ENCODE measurements around the gene OR1N1. TPM values are rescaled to one million over a fixed set of nuclear protein-coding genes. Genes with fewer than 3 reads are reported as not detected.

Gene OR1N1
- total RNA-seq, 1 experiment from 2014 or later: not detected

DNA sequence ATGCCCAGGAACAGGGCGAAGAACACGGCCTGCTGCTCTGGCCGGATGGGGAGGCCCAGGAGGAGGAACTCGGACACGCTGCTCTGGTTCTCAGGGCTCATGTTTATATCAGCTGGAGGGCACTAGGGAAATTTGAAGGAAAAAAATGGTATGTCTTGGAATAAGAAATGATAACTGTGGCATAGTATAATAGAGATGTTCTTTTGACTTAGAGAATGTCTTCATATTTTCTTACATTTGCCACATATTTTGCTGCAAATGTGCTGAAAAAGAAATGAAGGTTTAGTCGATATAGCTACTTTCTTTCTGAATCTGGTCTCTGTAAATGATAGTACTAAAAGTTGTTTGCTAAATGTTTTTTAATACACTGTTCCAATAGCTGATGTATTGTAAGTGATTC is 49.3 kb downstream of the OR1N1 start, which contains the start of gene OR1J1:
TSS of gene OR1J1 (minus strand) at position 101 of the 400 bp plus-strand sequence. CDS start at position 101, 0 bp downstream.
- Histone ChIP-seq H3K9me3 (ENCODE audit: control insufficient read depth, insufficient read depth, low read depth, low read length) (no peaks in the 10 kb centered on the region), H3K4me1 (ENCODE audit: control insufficient read depth, insufficient read depth, low read length) (no peaks in the 10 kb centered on the region), H3K36me3 (ENCODE audit: control insufficient read depth, insufficient read depth, low read length) (no peaks in the 10 kb centered on the region), H3K4me3 (ENCODE audit: low read depth in 2 of 2, low read length in 2 of 2) (no peak within 1 kb of the TSS), H3K27ac (ENCODE audit: low read length) (no peak within 1 kb of the TSS), H3K27me3 (ENCODE audit: control insufficient read depth, insufficient read depth, low read length) (peaks cover 5% of the 10 kb centered on the region)
- no TSS peak for BruUV-seq (replicated peaks)
- TF ChIP-seq CTCF (IDR thresholded peaks at IDR 0.05) (no peak), SIN3A (IDR thresholded peaks at IDR 0.05; ENCODE audit: borderline replicate concordance, insufficient read depth, low read depth, low read length) (no peak), POLR2AphosphoS5 (IDR thresholded peaks at IDR 0.05; ENCODE audit: low read depth, low read length) (no peak), REST (IDR thresholded peaks at IDR 0.05; ENCODE audit: insufficient read depth in 1 of 2, low read depth in 2 of 2, low read length in 1 of 2) (no peak), TCF7L2 (IDR thresholded peaks at IDR 0.05; ENCODE audit: low read depth, low read length) (no peak)
- in situ Hi-C loops (cut with HindIII; ENCODE audit: low pct_unique_long_range_greater_than_20kb, low sequenced_read_pairs): no loop called here
- ChIA-PET CTCF (no interaction called here), POLR2A (no interaction called here)
- ATAC-seq: no peak
- intact Hi-C loops (cut with micrococcal nuclease; ENCODE audit: unreplicated experiment): no loop called here
- no peak for DNase-seq (ENCODE audit: low read depth, low spot score)

- H3K4me3 ChIP-seq (ENCODE audit: low read depth in 2 of 2, low read length in 2 of 2): no peak overlapping the region
- H3K4me1 ChIP-seq (ENCODE audit: control insufficient read depth, insufficient read depth, low read length): no peaks in the 10 kb centered on the region
- POLR2A ChIA-PET: no interaction called here
- intact Hi-C loops (cut with micrococcal nuclease; ENCODE audit: unreplicated experiment) (no loop called here), in situ Hi-C loops (cut with HindIII; ENCODE audit: low pct_unique_long_range_greater_than_20kb, low sequenced_read_pairs) (no loop called here)
- no TSS peak for BruUV-seq (replicated peaks)
- no peaks in the 10 kb centered on the region for H3K9me3 ChIP-seq (ENCODE audit: control insufficient read depth, insufficient read depth, low read depth, low read length)
- no peak for ATAC-seq
- no peaks in the 10 kb centered on the region for H3K36me3 ChIP-seq (ENCODE audit: control insufficient read depth, insufficient read depth, low read length)
- H3K27ac ChIP-seq (ENCODE audit: low read length): no peak overlapping the region
- no peak for DNase-seq (ENCODE audit: low read depth, low spot score)
- CTCF ChIA-PET: no interaction called here
- no peak for TF ChIP-seq REST (IDR thresholded peaks at IDR 0.05; ENCODE audit: insufficient read depth in 1 of 2, low read depth in 2 of 2, low read length in 1 of 2)
- TF ChIP-seq POLR2AphosphoS5 (IDR thresholded peaks at IDR 0.05; ENCODE audit: low read depth, low read length): no peak
- TF ChIP-seq CTCF (IDR thresholded peaks at IDR 0.05): no peak
- no peak for TF ChIP-seq TCF7L2 (IDR thresholded peaks at IDR 0.05; ENCODE audit: low read depth, low read length)
- no peak for TF ChIP-seq SIN3A (IDR thresholded peaks at IDR 0.05; ENCODE audit: borderline replicate concordance, insufficient read depth, low read depth, low read length)
- peaks cover 5% of the 10 kb centered on the region for H3K27me3 ChIP-seq (ENCODE audit: control insufficient read depth, insufficient read depth, low read length)
These were observed 49.7 kb downstream of the OR1N1 start for GRCh38 chr9:122477346-122477745.

Other genes starting within 250 kb of the OR1N1 start
- 61.2 TPM for gene PTGS1, start 156.3 kb downstream of the OR1N1 start, total RNA-seq (2021; ENCODE audit: unreplicated experiment)
- gene OR1J1, start 49.4 kb downstream of the OR1N1 start, total RNA-seq (2021; ENCODE audit: unreplicated experiment): not detected
- gene OR1J2, start 16.5 kb downstream of the OR1N1 start, total RNA-seq (2021; ENCODE audit: unreplicated experiment): not detected
- not detected for gene OR1J4, start 8.2 kb downstream of the OR1N1 start, total RNA-seq (2021; ENCODE audit: unreplicated experiment)
- gene OR1N2, start 25.8 kb upstream of the OR1N1 start, total RNA-seq (2021; ENCODE audit: unreplicated experiment): not detected
- gene OR1L8, start 56.1 kb upstream of the OR1N1 start, total RNA-seq (2021; ENCODE audit: unreplicated experiment): not detected
- not detected for gene OR1Q1, start 87.4 kb upstream of the OR1N1 start, total RNA-seq (2021; ENCODE audit: unreplicated experiment)
- gene OR1B1, start 130.3 kb upstream of the OR1N1 start, total RNA-seq (2021; ENCODE audit: unreplicated experiment): not detected
- not detected for gene OR1L1, start 134.4 kb upstream of the OR1N1 start, total RNA-seq (2021; ENCODE audit: unreplicated experiment)
- gene OR1L3, start 147.8 kb upstream of the OR1N1 start, total RNA-seq (2021; ENCODE audit: unreplicated experiment): not detected
- not detected for gene OR1L4, start 196.7 kb upstream of the OR1N1 start, total RNA-seq (2021; ENCODE audit: unreplicated experiment)
- not detected for gene OR1L6, start 215.0 kb upstream of the OR1N1 start, total RNA-seq (2021; ENCODE audit: unreplicated experiment)

Data from Panc1 (cell line).